Measurements from ENCODE around the gene GLMP.

- TF ChIP-seq ATF1 (CRISPR knock-in tag; IDR thresholded peaks at IDR 0.05) (no peak), CTCF (IDR thresholded peaks at IDR 0.05) (no peak), SMAD3 (CRISPR knock-in tag; IDR thresholded peaks at IDR 0.05; ENCODE audit: borderline replicate concordance) (no peak)
Observed at GRCh38 chr1:156316909-156317308, 21.4 kb upstream of the GLMP start.
